Cortex of kidney (tissue), 1 donor: ENCODE data around the gene NOTCH4.
A peak's percentile ranks its signal among the peaks of the same experiment; 100 is the strongest.

Source experiments
- DNase-seq: peaks from one replicate; lab custom pipeline; 2025; lab: John Stamatoyannopoulos, UW

Gene NOTCH4

DNA sequence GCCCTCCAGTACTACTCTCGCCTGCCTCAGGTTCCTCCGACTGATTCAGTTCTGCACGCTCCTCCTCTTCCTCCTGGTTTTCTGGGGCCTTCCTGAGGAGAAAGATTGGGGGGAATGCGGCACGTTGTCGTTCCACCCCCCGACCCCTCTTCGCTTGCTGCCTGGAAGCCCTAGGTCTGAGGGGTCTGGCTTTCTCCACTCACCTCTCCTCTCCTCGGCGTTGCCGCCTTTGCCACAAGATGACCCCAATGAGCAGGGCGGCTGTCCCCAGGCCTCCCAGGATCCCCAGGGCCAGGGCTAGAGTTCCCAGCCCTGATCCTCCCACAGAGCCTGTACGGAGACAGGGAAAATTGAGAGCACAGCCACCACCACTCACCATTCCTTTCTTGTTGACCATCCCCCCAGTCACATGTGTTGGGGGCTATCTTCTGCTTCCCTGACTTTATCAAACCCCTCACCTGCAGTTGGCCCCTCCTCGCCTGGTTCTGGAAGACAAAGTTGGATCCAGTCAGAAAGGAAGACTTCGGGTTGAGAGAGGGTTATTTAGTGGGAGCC lies 42.6 kb downstream of the NOTCH4 start:
- DNase-seq: no peak

GRCh38 chr6:32179766-32180405 lies 44.0 kb downstream of the NOTCH4 start:
- no peak for DNase-seq

DNA sequence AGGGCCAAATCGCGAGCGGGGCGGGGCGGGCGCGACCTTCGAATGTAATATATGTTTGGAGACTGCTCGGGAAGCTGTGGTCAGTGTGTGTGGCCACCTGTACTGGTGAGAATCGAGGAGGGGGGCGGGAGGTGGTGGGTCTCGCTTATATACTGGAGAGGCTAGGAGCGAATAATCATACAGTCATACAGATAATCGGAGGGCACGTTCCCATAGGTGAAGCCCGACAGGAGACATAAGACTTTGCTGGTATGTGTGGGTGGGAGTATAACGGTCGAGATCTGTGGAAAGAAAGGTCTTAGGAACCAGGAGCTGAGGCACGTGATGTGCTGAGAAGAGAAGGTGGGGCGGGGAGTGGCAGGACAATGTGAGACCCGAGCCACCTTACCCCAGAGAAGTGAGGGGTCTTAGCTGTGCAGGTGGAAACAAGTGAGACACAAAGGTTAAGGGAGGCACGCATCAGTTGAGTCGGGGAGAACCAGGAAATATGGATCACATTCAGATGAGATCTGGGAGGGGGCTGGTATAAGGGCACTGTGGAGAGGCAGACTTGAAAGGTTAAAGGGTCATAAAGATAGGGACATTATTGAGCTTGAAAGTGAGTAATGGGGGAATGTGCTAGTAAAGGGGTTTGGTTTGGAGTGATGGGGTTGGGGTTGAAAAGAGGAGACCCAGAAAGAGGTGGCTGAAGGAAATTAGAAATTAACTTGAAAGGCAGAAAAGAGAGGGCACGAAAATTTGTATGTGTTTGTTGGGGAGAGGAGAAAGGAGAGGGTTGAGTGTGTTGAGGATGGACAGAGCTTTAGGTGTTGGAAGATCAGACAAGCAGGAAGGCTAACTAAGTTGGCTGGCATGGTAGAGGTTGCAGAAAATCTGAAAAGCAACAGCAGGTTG lies 45.1 kb downstream of the NOTCH4 start:
- DNase-seq: no peak

DNA sequence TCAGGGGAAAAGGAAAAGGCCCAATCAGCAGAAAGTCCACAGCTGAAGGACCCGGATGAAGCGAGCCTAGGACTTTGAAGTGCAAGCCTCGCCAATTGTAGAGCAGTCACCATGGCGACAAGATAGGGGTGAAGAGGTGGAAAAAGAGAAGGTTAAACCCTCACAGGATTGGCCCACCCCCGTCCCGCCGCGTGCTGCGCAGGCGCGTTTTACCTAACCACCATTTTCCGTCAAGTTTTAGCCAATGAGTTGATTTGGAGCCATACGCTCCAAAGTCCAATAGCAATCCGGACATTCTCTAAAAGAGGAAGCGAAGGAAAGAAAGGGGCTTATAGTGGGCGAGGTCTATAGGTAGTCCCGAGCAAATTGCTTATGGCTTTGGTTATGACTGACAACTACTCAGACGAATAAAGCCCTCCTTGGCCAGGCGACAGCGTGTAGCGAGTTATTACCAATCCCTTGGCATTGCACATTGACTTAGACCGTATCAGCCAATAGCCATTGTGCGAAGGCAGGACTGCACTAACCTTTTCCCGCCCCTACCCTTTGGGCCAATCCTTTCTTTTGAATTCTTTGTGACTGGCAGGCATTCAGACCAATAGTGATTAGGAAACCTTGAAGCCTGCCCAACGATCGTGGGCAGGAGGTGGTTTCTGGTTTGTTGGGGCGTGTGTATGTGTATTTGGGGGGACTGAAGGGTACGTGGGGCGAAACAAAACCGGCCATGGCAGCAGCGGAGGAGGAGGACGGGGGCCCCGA lies 45.9 kb downstream of the NOTCH4 start, which contains the start of gene RNF5:
RNF5 (plus strand) TSS at position 618 of the 759 bp plus-strand sequence; CDS start at position 725, 107 bp downstream.
- DNase-seq: no peak

GRCh38 chr6:32177183-32177787 lies 46.6 kb downstream of the NOTCH4 start:
- DNase-seq: no peak

- DNase-seq: no peak
Measured at GRCh38 chr6:32176476-32177182, 47.2 kb downstream of the NOTCH4 start.

- peak; percentile 43 for DNase-seq
Measured at GRCh38 chr6:32175711-32176475, 48.0 kb downstream of the NOTCH4 start, which contains the start of gene AGPAT1. TSS of gene AGPAT1 (minus strand) at chr6:32176084. CDS start at chr6:32171496, 4,588 bp downstream.

DNA sequence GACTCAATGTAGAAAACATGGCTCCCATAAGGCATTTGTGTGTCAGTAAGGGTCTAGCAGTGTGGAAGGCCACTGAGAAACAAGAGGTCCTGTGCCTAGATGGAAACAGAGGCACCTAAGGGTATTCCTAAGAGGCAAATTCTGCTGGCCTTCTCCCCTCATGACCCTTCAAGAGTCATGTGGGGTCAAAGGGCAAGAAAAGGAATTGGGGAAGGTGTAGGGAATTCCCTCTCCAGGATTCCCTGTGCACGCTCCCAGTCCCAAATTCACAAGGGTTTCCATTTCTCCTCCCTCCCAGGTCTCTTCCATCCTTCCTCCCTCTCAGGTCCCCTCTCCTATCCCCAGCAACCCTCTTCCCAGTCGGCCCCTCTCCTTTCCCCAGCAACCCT lies 48.6 kb downstream of the NOTCH4 start:
- DNase-seq: no peak

DNA sequence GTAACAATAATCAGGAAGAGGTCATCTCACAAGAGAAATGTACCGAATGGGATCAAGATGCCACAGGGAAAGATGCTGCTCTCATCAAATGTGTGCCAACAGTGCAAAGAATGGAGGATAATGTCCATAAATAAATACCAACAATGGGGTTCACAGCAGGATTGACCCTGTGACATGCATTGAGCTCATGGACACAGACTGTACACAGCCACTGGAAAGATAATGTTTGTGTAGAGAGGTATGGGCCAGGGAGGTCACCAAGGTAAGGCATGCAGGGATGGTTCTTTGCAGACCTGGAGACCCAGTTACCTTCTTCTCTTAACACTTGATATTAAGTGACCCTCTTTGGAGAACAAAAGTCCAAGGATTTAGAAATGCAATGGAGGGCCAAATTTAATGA lies 49.5 kb downstream of the NOTCH4 start:
- DNase-seq: no peak

- DNase-seq: no peak
Measured at GRCh38 chr6:32173051-32173727, 50.7 kb downstream of the NOTCH4 start.

- DNase-seq: no peak
Measured at GRCh38 chr6:32171234-32171633, 52.6 kb downstream of the NOTCH4 start.

DNA sequence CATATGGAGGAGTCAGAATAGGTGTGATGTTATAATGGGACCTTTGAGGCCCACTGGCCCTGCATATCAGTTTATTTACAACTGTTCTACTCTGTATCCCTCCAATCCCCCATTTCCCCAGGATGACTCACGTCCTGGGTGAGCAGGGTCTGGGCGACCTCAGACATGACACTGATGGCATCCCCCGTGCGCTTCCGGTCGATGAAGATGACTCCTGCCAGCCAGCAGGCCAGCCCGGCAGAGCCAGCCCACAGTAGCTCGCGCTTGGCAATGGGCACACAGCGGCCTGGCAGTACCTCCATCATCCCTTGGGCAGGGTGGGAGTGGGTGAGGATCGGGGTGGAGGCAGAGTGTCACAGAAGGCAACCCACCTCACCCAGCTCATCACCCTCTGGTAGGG lies 53.6 kb downstream of the NOTCH4 start:
- no peak for DNase-seq

DNA sequence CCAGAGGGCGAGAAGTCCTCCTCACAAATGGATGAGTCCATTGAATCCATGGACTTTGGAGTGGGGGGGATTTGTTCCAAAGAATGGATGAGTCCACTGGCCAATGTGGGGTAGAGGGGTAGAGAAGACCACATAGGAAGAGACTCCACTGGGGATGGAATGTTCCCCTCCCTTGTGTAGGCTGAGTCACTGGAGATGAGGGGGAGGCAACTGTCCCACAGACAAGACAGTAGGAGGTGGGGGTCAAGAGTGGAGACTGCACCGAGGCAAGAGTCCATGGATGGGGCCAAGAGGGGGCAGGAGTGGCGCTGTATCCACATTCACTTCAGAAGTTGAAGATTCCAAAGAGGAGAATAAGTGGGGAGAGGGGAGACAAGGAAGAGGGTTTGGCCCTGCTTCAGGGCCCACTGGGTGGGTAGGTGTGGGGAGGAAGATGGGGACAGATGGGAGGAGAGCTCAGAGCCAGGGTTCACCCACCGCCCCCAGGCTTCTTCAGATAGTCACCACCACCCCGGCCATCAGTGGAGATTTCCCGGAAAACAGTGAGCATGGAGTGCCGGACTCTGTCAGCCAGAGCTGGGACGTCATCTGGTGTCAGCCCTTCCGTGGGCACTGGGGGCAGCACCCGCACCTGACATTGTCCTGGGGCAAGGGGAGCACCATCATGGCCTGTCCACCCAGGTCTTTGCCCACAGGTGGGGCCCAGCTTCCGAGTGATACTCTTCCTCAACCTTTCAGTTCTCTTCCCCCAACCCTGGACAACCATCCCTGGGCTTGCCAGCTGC lies 54.9 kb downstream of the NOTCH4 start:
- no peak for DNase-seq

GRCh38 chr6:32168350-32168749 lies 55.5 kb downstream of the NOTCH4 start:
- no peak for DNase-seq

- no peak for DNase-seq
Measured at GRCh38 chr6:32167761-32168262, 56.1 kb downstream of the NOTCH4 start.

- DNase-seq: no peak
Measured at GRCh38 chr6:32167154-32167760, 56.6 kb downstream of the NOTCH4 start.

- DNase-seq: no peak
Measured at GRCh38 chr6:32166411-32167061, 57.3 kb downstream of the NOTCH4 start.

GRCh38 chr6:32164295-32164694 lies 59.6 kb downstream of the NOTCH4 start, which contains the start of gene EGFL8:
TSS of gene EGFL8 (plus strand) at chr6:32164595. CDS start at chr6:32166166, 1,571 bp downstream.
- no peak for DNase-seq
